ENCODE data around the gene LTK. TPM values are rescaled to one million over a fixed set of nuclear protein-coding genes. Genes with fewer than 3 reads are reported as not detected.

Gene LTK
- total RNA-seq, 1 experiment from 2014 or later: 5.4 TPM

DNA sequence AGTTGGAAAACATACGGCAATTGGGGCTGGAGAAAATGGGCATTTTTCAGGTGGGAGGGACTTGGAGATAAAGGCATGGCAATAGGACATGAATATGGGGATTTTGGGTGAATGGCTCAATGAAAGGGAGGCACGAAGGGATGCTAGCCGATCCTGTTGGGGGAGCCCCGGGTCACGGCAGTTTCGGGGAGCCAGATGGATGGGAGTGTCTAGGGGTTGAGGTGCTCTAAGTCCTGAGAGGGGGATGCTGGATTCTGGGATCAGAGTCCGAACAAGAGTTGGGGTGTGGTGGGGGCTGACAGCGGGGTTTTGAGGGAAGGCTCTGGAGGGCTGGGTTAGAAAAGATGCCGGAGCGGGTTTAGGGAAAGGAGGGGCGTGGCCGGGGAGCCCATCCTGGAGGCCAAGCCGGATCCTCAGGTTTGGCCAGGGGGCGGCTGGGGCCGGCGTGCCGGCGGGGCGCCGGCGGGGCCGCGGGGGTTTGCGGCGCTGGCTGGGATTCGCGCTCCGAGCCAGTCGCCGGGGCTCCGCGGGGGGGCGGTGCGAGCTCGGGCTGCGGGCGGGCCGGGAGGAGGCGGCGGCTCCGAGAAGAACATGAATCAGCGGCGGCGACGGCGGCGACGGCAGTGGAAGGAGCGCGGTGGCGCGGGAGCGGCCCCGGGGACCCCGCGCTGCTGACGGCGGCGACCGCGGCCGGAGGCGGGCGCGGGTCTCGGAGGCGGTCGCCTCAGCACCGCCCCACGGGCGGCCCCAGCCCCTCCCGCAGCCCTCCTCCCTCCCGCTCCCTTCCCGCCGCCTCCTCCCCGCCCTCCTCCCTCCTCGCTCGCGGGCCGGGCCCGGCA lies 45.0 kb upstream of the LTK start, which contains the start of gene TYRO3:
TYRO3 (plus strand) TSS at position 813 of the 839 bp plus-strand sequence. CDS start 46 bp downstream, outside the sequence.
- H3K9me3 ChIP-seq (ENCODE audit: low read depth, low read length, poor library complexity, severe bottlenecking): no peaks in the 10 kb centered on the region
- ChIA-PET CTCF (interaction anchor here (0.6 to 1.4 kb wide), 6 partner anchors 15 to 358 kb away, joined by 3 to 8 read pairs (median 5); partner anchors contain the start of gene RPAP1), POLR2A (ENCODE audit: low non-redundant PET) (no interaction called here)
- peak; percentile 69 for DNase-seq (ENCODE audit: low spot score)
- peak within 1 kb of the TSS; percentile 64 for H3K27ac ChIP-seq (ENCODE audit: low read depth, low read length, poor library complexity, severe bottlenecking)
- no peaks in the 10 kb centered on the region for H3K36me3 ChIP-seq (ENCODE audit: insufficient read depth, low read length, poor library complexity, severe bottlenecking)
- intact Hi-C loops (cut with micrococcal nuclease; ENCODE audit: unreplicated experiment): loop anchor here (10.0 kb wide), 1 partner anchor 346 kb away; no protein-coding TSS in a partner anchor
- no peaks in the 10 kb centered on the region for H3K27me3 ChIP-seq (replicated peaks; ENCODE audit: insufficient read depth, low read depth, low read length, poor library complexity)
- no TSS peak for BruUV-seq (replicated peaks)
- H3K4me1 ChIP-seq (ENCODE audit: insufficient read depth, low read length, poor library complexity, severe bottlenecking): peaks cover 15% of the 10 kb centered on the region
- H3K4me3 ChIP-seq (ENCODE audit: low read depth, low read length, poor library complexity, severe bottlenecking): peak within 1 kb of the TSS; percentile 68
- TF ChIP-seq CTCF (conservative IDR thresholded peaks at IDR 0.05; ENCODE audit: low read depth, low read length) (no peak), EZH2 (IDR thresholded peaks at IDR 0.05; ENCODE audit: borderline replicate concordance, low read depth, low read length, poor library complexity, severe bottlenecking) (no peak)

GRCh38 chr15:41557673-41558399 lies 44.2 kb upstream of the LTK start:
- intact Hi-C loops (cut with micrococcal nuclease; ENCODE audit: unreplicated experiment): loop anchor here (1.0 to 10.0 kb wide), 2 partner anchors 253 to 347 kb away; no protein-coding TSS in a partner anchor
- Histone ChIP-seq H3K9me3 (ENCODE audit: low read depth, low read length, poor library complexity, severe bottlenecking) (no peaks in the 10 kb centered on the region), H3K4me1 (ENCODE audit: insufficient read depth, low read length, poor library complexity, severe bottlenecking) (peaks cover 15% of the 10 kb centered on the region), H3K27me3 (replicated peaks; ENCODE audit: insufficient read depth, low read depth, low read length, poor library complexity) (no peaks in the 10 kb centered on the region), H3K36me3 (ENCODE audit: insufficient read depth, low read length, poor library complexity, severe bottlenecking) (no peaks in the 10 kb centered on the region), H3K4me3 (ENCODE audit: low read depth, low read length, poor library complexity, severe bottlenecking) (peak overlapping the region; percentile 68), H3K27ac (ENCODE audit: low read depth, low read length, poor library complexity, severe bottlenecking) (no peak overlapping the region)
- CTCF ChIA-PET: interaction anchor here (0.6 to 1.4 kb wide), 7 partner anchors 14 to 359 kb away, joined by 3 to 8 read pairs (median 6); partner anchors contain the start of genes MAPKBP1 and RPAP1
- peak; percentile 88 for DNase-seq (ENCODE audit: low spot score)
- no TSS peak for BruUV-seq (replicated peaks)
- TF ChIP-seq CTCF (conservative IDR thresholded peaks at IDR 0.05; ENCODE audit: low read depth, low read length): peak; percentile 98
- TF ChIP-seq EZH2 (IDR thresholded peaks at IDR 0.05; ENCODE audit: borderline replicate concordance, low read depth, low read length, poor library complexity, severe bottlenecking): no peak
- POLR2A ChIA-PET (ENCODE audit: low non-redundant PET): no interaction called here

- DNase-seq (ENCODE audit: low spot score): no peak
- Histone ChIP-seq H3K4me3 (ENCODE audit: low read depth, low read length, poor library complexity, severe bottlenecking) (no peak overlapping the region), H3K4me1 (ENCODE audit: insufficient read depth, low read length, poor library complexity, severe bottlenecking) (peaks cover 15% of the 10 kb centered on the region), H3K9me3 (ENCODE audit: low read depth, low read length, poor library complexity, severe bottlenecking) (no peaks in the 10 kb centered on the region), H3K27ac (ENCODE audit: low read depth, low read length, poor library complexity, severe bottlenecking) (no peak overlapping the region), H3K36me3 (ENCODE audit: insufficient read depth, low read length, poor library complexity, severe bottlenecking) (no peaks in the 10 kb centered on the region), H3K27me3 (replicated peaks; ENCODE audit: insufficient read depth, low read depth, low read length, poor library complexity) (no peaks in the 10 kb centered on the region)
- BruUV-seq (replicated peaks): no TSS peak
- ChIA-PET CTCF (interaction anchor here (0.6 kb wide), 1 partner anchor 34 kb away, joined by 3 read pairs; no protein-coding TSS in a partner anchor), POLR2A (ENCODE audit: low non-redundant PET) (no interaction called here)
- intact Hi-C loops (cut with micrococcal nuclease; ENCODE audit: unreplicated experiment): loop anchor here (1.0 to 10.0 kb wide), 2 partner anchors 255 to 348 kb away; no protein-coding TSS in a partner anchor
- TF ChIP-seq EZH2 (IDR thresholded peaks at IDR 0.05; ENCODE audit: borderline replicate concordance, low read depth, low read length, poor library complexity, severe bottlenecking): no peak
Observed at GRCh38 chr15:41556677-41557076, 43.0 kb upstream of the LTK start.
